ENCODE results near the gene LRRC32. TPM values are rescaled to one million over a fixed set of nuclear protein-coding genes. Genes with fewer than 3 reads are reported as not detected.

Gene LRRC32
- total RNA-seq, 2 experiments from 2014 or later, result 5.5 to 25.3 TPM

DNA sequence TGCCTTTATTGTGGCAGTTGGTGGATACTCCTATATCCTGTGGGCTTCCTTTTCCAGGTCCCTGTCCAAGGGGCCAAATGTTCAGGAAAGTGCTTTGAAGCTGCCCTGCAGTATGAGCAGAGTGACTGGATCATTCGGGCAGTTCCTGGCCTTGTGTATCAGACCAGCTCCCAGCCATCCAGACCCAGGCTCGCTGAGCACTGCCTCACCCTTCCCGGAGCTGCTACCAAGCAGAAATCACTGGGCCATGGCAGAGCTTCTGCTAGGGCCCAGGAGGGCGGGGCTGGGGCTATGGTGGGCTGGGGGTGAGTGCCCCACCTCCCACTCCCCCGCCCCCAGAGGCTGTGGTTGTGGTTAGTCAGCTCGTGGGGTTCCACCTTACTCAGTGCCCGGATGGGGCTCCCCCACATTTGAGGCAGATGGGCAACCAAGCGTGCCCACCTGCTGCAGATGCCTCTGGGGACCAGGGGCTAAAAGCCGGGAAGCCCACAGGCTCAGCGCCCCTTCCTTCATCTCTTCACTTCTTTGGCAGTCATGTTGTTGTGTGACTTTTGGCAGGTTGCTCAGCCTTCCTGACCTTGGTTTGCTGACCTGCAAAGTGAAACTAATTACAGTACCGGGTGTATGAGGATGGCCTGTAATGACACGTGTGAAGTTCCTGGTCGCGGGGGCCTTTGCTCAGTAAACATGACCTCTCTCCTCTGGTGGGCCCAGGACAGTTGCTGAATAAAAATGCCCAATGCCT is 2.1 kb upstream of the LRRC32 start:
- H3K4me1 ChIP-seq (ENCODE audit: insufficient read depth, low read length, poor library complexity, severe bottlenecking), result peaks cover 83% of the 10 kb centered on the region
- H4K20me1 ChIP-seq (ENCODE audit: insufficient read depth, low read length), result no peaks in the 10 kb centered on the region
- H2AFZ ChIP-seq (ENCODE audit: low read length), result peak overlapping the region; percentile 17; the same call in 1 of the 2 replicates
- ChIA-PET POLR2A (interaction anchor here (0.7 to 5.8 kb wide), 14 partner anchors 8 to 290 kb away, joined by 3 to 42 read pairs (median 4); no protein-coding TSS in a partner anchor), CTCF (ENCODE audit: unreplicated experiment) (interaction anchor here (0.6 to 1.9 kb wide), 4 partner anchors 35 to 74 kb away, joined by 4 to 16 read pairs (median 7); no protein-coding TSS in a partner anchor)
- H3K27ac ChIP-seq (ENCODE audit: low read depth, low read length, poor library complexity, severe bottlenecking), result peak overlapping the region; percentile 94
- TF ChIP-seq EZH2phosphoT487 (IDR thresholded peaks at IDR 0.05; ENCODE audit: borderline replicate concordance, low read depth, low read length), result no peak
- TF ChIP-seq, protein P1, sequence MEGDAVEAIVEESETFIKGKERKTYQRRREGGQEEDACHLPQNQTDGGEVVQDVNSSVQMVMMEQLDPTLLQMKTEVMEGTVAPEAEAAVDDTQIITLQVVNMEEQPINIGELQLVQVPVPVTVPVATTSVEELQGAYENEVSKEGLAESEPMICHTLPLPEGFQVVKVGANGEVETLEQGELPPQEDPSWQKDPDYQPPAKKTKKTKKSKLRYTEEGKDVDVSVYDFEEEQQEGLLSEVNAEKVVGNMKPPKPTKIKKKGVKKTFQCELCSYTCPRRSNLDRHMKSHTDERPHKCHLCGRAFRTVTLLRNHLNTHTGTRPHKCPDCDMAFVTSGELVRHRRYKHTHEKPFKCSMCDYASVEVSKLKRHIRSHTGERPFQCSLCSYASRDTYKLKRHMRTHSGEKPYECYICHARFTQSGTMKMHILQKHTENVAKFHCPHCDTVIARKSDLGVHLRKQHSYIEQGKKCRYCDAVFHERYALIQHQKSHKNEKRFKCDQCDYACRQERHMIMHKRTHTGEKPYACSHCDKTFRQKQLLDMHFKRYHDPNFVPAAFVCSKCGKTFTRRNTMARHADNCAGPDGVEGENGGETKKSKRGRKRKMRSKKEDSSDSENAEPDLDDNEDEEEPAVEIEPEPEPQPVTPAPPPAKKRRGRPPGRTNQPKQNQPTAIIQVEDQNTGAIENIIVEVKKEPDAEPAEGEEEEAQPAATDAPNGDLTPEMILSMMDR (conservative IDR thresholded peaks at IDR 0.05; ENCODE audit: low read length), result no peak
- H3K4me2 ChIP-seq (ENCODE audit: low read length), result peak overlapping the region; percentile 89
- no TSS peak for BruUV-seq (replicated peaks)
- no peaks in the 10 kb centered on the region for H3K9me3 ChIP-seq (ENCODE audit: low read length)
- peaks cover 26% of the 10 kb centered on the region; the same call in 1 of the 2 replicates for H3K79me2 ChIP-seq (ENCODE audit: insufficient read depth, low read depth, low read length)
- peak; percentile 97 for DNase-seq (ENCODE audit: low spot score)
- no peaks in the 10 kb centered on the region for H3K9me2 ChIP-seq (ENCODE audit: insufficient read depth, low read length)
- no peaks in the 10 kb centered on the region for H3K36me3 ChIP-seq (ENCODE audit: insufficient read depth, low read length)
- intact Hi-C loops (cut with micrococcal nuclease; ENCODE audit: unreplicated experiment), result loop anchor here (1.0 to 5.0 kb wide), 3 partner anchors 35 to 230 kb away; no protein-coding TSS in a partner anchor
- peak overlapping the region; percentile 79 for H3K4me3 ChIP-seq (ENCODE audit: low read depth, low read length, poor library complexity, severe bottlenecking)

DNA sequence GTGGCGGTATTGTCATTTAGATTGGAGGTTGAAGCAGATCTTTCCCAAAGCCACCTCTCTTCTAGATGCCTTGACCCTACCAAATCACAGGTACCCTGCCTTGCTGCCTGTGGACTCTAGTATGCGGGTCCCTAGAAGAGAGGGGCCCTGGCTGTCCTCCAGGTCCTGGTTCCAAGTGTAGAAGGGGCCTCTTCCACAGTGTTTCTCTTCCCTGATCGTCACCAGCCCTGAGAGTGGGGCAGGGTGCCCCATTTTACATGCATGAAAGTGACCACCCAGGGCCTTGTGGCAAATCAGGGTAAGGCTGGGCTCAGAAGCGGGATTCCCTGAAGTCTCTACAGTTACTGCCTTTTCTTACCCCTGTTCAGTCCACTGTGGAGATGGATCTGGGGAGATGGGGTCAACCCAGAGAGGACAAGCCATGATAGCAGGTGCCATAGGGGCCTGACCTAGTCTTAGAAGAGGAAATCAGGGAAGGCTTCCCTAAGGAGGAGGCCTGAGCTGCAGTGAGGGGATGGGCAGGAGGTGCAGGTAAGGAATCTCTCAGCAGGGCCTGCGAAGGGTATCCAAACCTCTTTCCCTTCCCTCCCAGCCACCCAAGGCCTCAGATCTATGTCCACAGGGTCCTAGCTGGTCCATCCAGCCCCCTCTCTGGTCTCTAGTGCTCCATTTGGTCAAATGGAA is 1.2 kb upstream of the LRRC32 start:
- TF ChIP-seq, protein P1 (conservative IDR thresholded peaks at IDR 0.05; ENCODE audit: low read length), result no peak
- no peak for TF ChIP-seq EZH2phosphoT487 (IDR thresholded peaks at IDR 0.05; ENCODE audit: borderline replicate concordance, low read depth, low read length)
- intact Hi-C loops (cut with micrococcal nuclease; ENCODE audit: unreplicated experiment), result loop anchor here (1.0 to 5.0 kb wide), 5 partner anchors 34 to 436 kb away; partner anchors contain the start of genes GVQW3 and THAP12
- POLR2A ChIA-PET, result interaction anchor here (0.7 to 5.8 kb wide), 11 partner anchors 14 to 98 kb away, joined by 3 to 42 read pairs (median 4); no protein-coding TSS in a partner anchor
- H3K79me2 ChIP-seq (ENCODE audit: insufficient read depth, low read depth, low read length), result peaks cover 34% of the 10 kb centered on the region; the same call in 1 of the 2 replicates
- BruUV-seq (replicated peaks), result no TSS peak
- H3K36me3 ChIP-seq (ENCODE audit: insufficient read depth, low read length), result no peaks in the 10 kb centered on the region
- no peaks in the 10 kb centered on the region for H4K20me1 ChIP-seq (ENCODE audit: insufficient read depth, low read length)
- no peak for DNase-seq (ENCODE audit: low spot score)
- peaks cover 83% of the 10 kb centered on the region for H3K4me1 ChIP-seq (ENCODE audit: insufficient read depth, low read length, poor library complexity, severe bottlenecking)
- H2AFZ ChIP-seq (ENCODE audit: low read length), result peak overlapping the region; percentile 53; the same call in 1 of the 2 replicates
- H3K9me2 ChIP-seq (ENCODE audit: insufficient read depth, low read length), result no peaks in the 10 kb centered on the region
- peak overlapping the region; percentile 89 for H3K4me2 ChIP-seq (ENCODE audit: low read length)
- CTCF ChIA-PET (ENCODE audit: unreplicated experiment), result interaction anchor here (0.9 to 1.9 kb wide), 4 partner anchors 34 to 73 kb away, joined by 3 to 16 read pairs (median 7); no protein-coding TSS in a partner anchor
- peak overlapping the region; percentile 79 for H3K4me3 ChIP-seq (ENCODE audit: low read depth, low read length, poor library complexity, severe bottlenecking)
- H3K27ac ChIP-seq (ENCODE audit: low read depth, low read length, poor library complexity, severe bottlenecking), result peak overlapping the region; percentile 94
- H3K9me3 ChIP-seq (ENCODE audit: low read length), result no peaks in the 10 kb centered on the region

All from OCI-LY7 (cell line).